Activated CD4-positive, alpha-beta T cell treated with anti-CD3 and anti-CD28 coated beads for 48 hours (primary cell): ENCODE results near the gene INPP4B.
"Not testable (repeated sequence)": the region's sequence is repeated elsewhere in the genome, so short reads cannot be mapped to it uniquely, and the experiment has no call there.

Source experiments
- DNase-seq: peaks from one replicate; pipeline ENCODE4 v3.0.0-alpha.2; 2020

INPP4B gene

GRCh38 chr4:142539796-142540482, 306.2 kb downstream of the INPP4B start:
- DNase-seq: no peak

- DNase-seq: no peak
Measured at GRCh38 chr4:142535009-142535408, 311.1 kb downstream of the INPP4B start.

GRCh38 chr4:142532054-142532453, 314.0 kb downstream of the INPP4B start:
- no peak for DNase-seq

GRCh38 chr4:142530728-142531127, 315.4 kb downstream of the INPP4B start:
- DNase-seq: no peak

GRCh38 chr4:142528433-142528832, 317.7 kb downstream of the INPP4B start:
- no peak for DNase-seq

GRCh38 chr4:142523111-142523510, 323.0 kb downstream of the INPP4B start:
- DNase-seq: no peak

GRCh38 chr4:142519342-142519741, 326.8 kb downstream of the INPP4B start:
- DNase-seq: no peak

- no peak for DNase-seq
Measured at GRCh38 chr4:142516686-142517526, 329.2 kb downstream of the INPP4B start.

- DNase-seq: no peak
Measured at GRCh38 chr4:142512161-142512560, 333.9 kb downstream of the INPP4B start.

GRCh38 chr4:142509881-142510280, 336.2 kb downstream of the INPP4B start:
- DNase-seq: no peak

GRCh38 chr4:142509381-142509780, 336.7 kb downstream of the INPP4B start:
- DNase-seq: not testable (repeated sequence)

GRCh38 chr4:142500966-142501365, 345.1 kb downstream of the INPP4B start:
- no peak for DNase-seq

GRCh38 chr4:142497606-142498005, 348.5 kb downstream of the INPP4B start:
- DNase-seq: no peak

GRCh38 chr4:142493255-142494110, 352.6 kb downstream of the INPP4B start:
- no peak for DNase-seq

- no peak for DNase-seq
Measured at GRCh38 chr4:142485452-142485851, 360.6 kb downstream of the INPP4B start.

- no peak for DNase-seq
Measured at GRCh38 chr4:142480244-142480643, 365.9 kb downstream of the INPP4B start.

GRCh38 chr4:142475663-142476062, 370.4 kb downstream of the INPP4B start:
- DNase-seq: no peak

- DNase-seq: no peak
Measured at GRCh38 chr4:142474398-142475087, 371.6 kb downstream of the INPP4B start.

- DNase-seq: no peak
Measured at GRCh38 chr4:142473960-142474338, 372.2 kb downstream of the INPP4B start.

GRCh38 chr4:142473218-142473959, 372.7 kb downstream of the INPP4B start:
- DNase-seq: no peak

GRCh38 chr4:142467088-142467487, 379.0 kb downstream of the INPP4B start:
- DNase-seq: no peak

GRCh38 chr4:142465526-142465925, 380.6 kb downstream of the INPP4B start:
- no peak for DNase-seq
